Upper lobe of left lung (tissue), 6 donors: Measurements from ENCODE around the gene TMEM129. TPM values are rescaled to one million over a fixed set of nuclear protein-coding genes. Genes with fewer than 3 reads are reported as not detected.

Source experiments
- ATAC-seq, 2 donors: fragments of 200-7000 bp; cut with Tn5 transposase; one replicate each; pipeline ENCODE4 v1.9.1; 2022; ENCODE audit warnings: mild to moderate bottlenecking in 2 of 2, moderate library complexity in 2 of 2; ENCODE audit not compliant: low FRiP score in 2 of 2
- DNase-seq, 2 donors: peaks; one replicate each; pipeline ENCODE4 v3.0.0-alpha.2; 2019 to 2020
- H3K27ac ChIP-seq, 4 donors: fragments of 200-600 bp; sonication (generic); one replicate each; pipeline ENCODE4 v1.5.1; 2016 to 2019
- H3K27me3 ChIP-seq, 4 donors: fragments of 200-600 bp; sonication (generic); one replicate each; pipeline ENCODE4 v1.5.1; 2017 to 2019
- H3K36me3 ChIP-seq, 4 donors: fragments of 200-600 bp; sonication (generic); one replicate each; pipeline ENCODE4 v1.5.1; 2016 to 2019
- H3K4me1 ChIP-seq, 4 donors: fragments of 200-600 bp; sonication (generic); one replicate each; pipeline ENCODE4 v1.5.1; 2018 to 2019
- H3K4me3 ChIP-seq, 4 donors: fragments of 200-600 bp; sonication (generic); one replicate each; pipeline ENCODE4 v1.5.1; 2017 to 2019; ENCODE audit warnings: mild to moderate bottlenecking in 2 of 4, moderate library complexity in 1 of 4
- H3K9me3 ChIP-seq, 4 donors: fragments of 200-600 bp; sonication (generic); one replicate each; pipeline ENCODE4 v1.5.1; 2018 to 2019
- EP300 ChIP-seq, 4 donors: sonication (generic); formaldehyde crosslinking; IDR thresholded peaks; one replicate each; pipeline ENCODE4 v1.5.1; 2017; ENCODE audit warnings: antibody characterized with exemption in 4 of 4, control low read depth in 2 of 4
- POLR2A ChIP-seq, 4 donors: fragments of 450-650 bp; IDR thresholded peaks; one replicate each; pipeline ENCODE4 v1.5.1; 2016 to 2017; ENCODE audit warnings: antibody characterized with exemption in 4 of 4, mild to moderate bottlenecking in 2 of 4
- POLR2AphosphoS5 ChIP-seq, 2 donors: sonication (generic); formaldehyde crosslinking; IDR thresholded peaks; one replicate each; pipeline ENCODE4 v1.5.1; 2017; ENCODE audit warnings: antibody characterized with exemption in 2 of 2
- whole genome bisulfite sequencing, 2 donors: methylation state at CpG; one replicate each; pipeline ENCODE4 v1.1.5; 2017 to 2018; 5-methylcytosine and 5-hydroxymethylcytosine counted together
- total RNA-seq, 6 donors: library from RNA; depleted of rRNA in 4 of 6; stranded (reverse); fragments of >200 nt in 4 of 6; gene quantifications; one replicate each; pipeline versions ENCODE4 v1.1.0 to v1.2.1, GENCODE V29; 2016 to 2021
- TF ChIP-seq, protein P1 (sequence below), 6 experiments: fragments of 450-650 bp in 4 of 6; fragments of 200-600 bp in 2 of 6; sonication (generic) in 2 of 6; IDR thresholded peaks; one replicate each; pipeline ENCODE4 v1.5.1; 2016 to 2019; ENCODE audit warnings: antibody characterized with exemption in 6 of 6
- donor health status: DM: no; HTN: no; CAD: no; lungs with moderate emphysema.
- donor health status: DM: no; HTN: yes; CAD: no; lungs with severe emphysema.

Gene TMEM129
- total RNA-seq, 6 donors from 2014 or later: 38.9 to 99.1 (median 49.6) TPM

DNA sequence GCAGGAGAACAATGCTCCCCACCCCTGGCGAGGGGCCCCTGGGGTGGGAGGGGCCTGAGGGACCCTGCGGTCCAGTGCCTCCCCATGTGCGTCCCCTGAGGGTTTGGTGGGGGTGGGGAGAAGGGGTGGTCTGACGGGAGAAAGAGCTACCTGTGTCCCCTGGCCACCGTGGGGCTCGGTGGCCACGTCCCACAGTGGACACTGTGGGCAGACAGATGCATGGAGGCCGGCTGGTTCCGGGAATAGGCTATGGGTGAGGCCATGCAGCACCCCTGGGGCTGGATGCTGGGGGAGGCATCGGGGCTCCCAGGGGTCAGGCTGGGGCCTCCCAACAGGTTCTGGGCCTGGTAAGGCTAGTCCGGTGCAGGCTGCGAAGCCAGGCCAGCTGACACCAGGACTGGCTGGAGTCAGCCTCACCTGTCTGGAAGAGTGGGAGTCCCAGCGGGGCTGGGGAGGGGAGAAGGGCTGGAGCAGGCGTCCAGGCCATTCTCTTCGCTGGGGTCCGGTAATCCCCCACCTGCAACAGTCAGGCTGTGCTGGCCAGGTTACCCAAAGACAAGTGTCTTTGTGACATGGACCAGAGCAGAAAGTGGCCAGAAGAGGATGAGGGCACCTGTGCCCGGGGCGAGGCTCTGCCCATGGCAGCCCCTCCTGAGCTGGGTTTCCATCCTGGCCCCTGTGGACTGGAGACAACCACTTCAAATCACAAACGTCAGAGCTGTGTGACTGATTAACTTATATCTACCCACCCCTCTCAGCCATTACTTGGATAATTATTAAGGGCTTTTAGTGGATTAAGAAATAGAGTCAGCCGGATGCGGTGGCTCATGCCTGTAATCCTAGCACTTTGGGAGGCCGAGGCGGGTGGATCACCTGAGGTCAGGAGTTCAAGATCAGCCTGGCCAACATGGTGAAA lies 35.6 kb downstream of the TMEM129 start:
- ATAC-seq: peak in 1 of 2 donors; percentile 32

DNA sequence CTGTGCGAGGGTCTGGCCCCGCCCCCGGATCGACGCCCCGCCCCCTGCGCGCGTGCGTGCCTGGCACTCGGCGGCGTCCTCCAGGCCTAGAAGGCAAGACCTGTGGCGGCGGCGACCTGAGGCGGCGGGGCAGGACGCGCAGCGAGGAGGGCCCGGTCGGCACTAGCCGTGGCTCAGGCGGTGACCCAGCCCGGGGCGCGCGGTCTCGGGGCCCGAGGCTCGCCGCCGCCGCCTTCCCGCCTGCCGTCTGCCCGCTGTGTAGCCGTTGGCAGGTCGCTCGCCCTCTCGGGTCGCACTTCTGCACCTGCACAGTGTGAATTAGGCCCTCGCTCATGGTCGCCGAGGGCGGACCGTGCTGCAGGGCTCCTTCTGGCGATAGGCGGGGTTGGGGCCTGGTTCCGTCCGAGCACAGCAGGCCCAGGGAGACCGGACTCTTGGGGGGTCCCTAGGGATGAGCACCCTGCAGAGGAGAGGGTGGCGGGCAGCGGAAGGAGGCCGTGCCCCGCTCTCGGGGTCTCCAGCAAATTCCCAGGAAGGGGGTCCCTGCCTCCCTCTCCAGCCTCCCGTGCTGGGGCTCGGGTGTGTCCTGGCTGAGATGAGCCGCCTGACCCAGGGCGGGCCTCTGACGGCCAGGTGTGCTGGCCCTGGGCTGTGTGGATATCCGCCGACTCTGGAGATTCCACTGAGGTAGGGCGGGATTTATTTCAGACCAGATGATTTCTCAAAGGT lies 36.5 kb downstream of the TMEM129 start:
- Histone ChIP-seq H3K4me1 (peaks cover 4 to 24% (median 11%) of the 10 kb centered on the region in 4 donors), H3K36me3 (no peaks in the 10 kb centered on the region), H3K4me3 (peak overlapping the region in 3 of 4 donors; percentile 74 to 86 (median 82)), H3K27me3 (no peaks in the 10 kb centered on the region), H3K9me3 (no peaks in the 10 kb centered on the region), H3K27ac (peak overlapping the region; percentile 14 to 66 (median 45))
- TF ChIP-seq EP300 (IDR thresholded peaks at IDR 0.05) (no peak), POLR2AphosphoS5 (IDR thresholded peaks at IDR 0.05) (no peak), POLR2A (IDR thresholded peaks at IDR 0.05) (no peak)
- TF ChIP-seq, protein P1, sequence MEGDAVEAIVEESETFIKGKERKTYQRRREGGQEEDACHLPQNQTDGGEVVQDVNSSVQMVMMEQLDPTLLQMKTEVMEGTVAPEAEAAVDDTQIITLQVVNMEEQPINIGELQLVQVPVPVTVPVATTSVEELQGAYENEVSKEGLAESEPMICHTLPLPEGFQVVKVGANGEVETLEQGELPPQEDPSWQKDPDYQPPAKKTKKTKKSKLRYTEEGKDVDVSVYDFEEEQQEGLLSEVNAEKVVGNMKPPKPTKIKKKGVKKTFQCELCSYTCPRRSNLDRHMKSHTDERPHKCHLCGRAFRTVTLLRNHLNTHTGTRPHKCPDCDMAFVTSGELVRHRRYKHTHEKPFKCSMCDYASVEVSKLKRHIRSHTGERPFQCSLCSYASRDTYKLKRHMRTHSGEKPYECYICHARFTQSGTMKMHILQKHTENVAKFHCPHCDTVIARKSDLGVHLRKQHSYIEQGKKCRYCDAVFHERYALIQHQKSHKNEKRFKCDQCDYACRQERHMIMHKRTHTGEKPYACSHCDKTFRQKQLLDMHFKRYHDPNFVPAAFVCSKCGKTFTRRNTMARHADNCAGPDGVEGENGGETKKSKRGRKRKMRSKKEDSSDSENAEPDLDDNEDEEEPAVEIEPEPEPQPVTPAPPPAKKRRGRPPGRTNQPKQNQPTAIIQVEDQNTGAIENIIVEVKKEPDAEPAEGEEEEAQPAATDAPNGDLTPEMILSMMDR (IDR thresholded peaks at IDR 0.05): no peak
- peak in 1 of 2 donors; percentile 100 for DNase-seq
- WGBS, 2 donors: 50 to 54% methylated on average over 25 to 33 of the region's 66 CpGs
- ATAC-seq: peak in 1 of 2 donors; percentile 3

More for the DNA sequence above, 35.6 kb downstream of the TMEM129 start:
- TF ChIP-seq POLR2A (IDR thresholded peaks at IDR 0.05): no peak
- no peak for TF ChIP-seq EP300 (IDR thresholded peaks at IDR 0.05)
- TF ChIP-seq, protein P1 (IDR thresholded peaks at IDR 0.05): no peak
- no peak for TF ChIP-seq POLR2AphosphoS5 (IDR thresholded peaks at IDR 0.05)
- peak overlapping the region in 1 of 4 donors; percentile 86 for H3K4me3 ChIP-seq
- peaks cover 4 to 24% (median 11%) of the 10 kb centered on the region in 4 donors for H3K4me1 ChIP-seq
- H3K9me3 ChIP-seq: no peaks in the 10 kb centered on the region
- H3K27ac ChIP-seq: peak overlapping the region in 3 of 4 donors; percentile 14 to 66 (median 30)
- H3K27me3 ChIP-seq: no peaks in the 10 kb centered on the region
- peak in 1 of 2 donors; percentile 50 for DNase-seq
- peaks cover 0 to 3% (median 2%) of the 10 kb centered on the region in 4 donors for H3K36me3 ChIP-seq
- WGBS, 2 donors: 75 to 80% methylated on average over 12 to 23 of the region's 23 CpGs

DNA sequence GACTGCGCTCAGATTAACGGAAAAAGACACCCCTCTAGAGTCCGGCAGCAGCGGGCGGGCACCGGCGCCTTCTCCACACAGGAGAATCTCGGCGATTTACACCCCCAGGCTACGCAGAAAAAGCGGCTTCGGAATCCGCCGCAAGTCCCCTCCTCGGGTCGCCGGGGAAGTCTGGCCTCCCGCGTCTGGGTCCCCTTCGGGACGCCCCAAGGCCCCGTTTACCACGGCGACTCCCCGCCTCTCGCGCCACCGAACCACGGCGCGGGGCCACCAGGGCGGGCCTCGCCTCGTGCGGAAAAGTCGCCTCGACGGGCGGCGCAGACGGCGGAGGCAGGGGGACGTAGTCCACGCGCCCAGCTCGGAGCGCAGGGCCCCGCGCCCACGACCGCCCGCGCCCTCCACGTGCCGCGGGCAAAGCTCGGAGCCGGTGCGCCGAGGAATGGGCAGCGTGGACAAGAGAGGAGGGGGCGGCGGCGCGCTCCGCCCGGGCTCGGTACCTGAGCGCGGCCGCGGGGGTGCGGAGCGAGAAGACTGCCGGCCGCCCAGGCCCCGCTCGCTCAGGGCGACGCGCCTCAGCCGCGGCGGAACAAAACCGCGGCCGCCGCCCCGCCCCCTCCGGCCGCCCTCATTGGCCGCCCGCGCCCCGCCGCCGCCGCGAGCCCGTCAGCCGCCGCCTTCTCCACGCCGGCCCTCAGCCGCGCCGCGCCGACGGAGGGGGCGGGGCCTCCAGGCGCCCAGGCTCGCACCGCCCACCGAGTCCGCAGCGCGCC lies 37.2 kb downstream of the TMEM129 start, which contains the start of gene FAM53A:
Gene FAM53A, minus strand, starts transcription at position 578 of the 770 bp plus-strand sequence. CDS start 15,572 bp downstream, outside the sequence.
- Histone ChIP-seq H3K4me3 (peak within 1 kb of the TSS; percentile 57 to 86 (median 78)), H3K36me3 (no peaks in the 10 kb centered on the region), H3K27me3 (no peaks in the 10 kb centered on the region), H3K27ac (peak within 1 kb of the TSS; percentile 68 to 80 (median 76)), H3K9me3 (no peaks in the 10 kb centered on the region), H3K4me1 (peaks cover 4 to 24% (median 11%) of the 10 kb centered on the region in 4 donors)
- 0 to 8% methylated on average over 7 of the region's 118 CpGs for WGBS, 2 donors
- TF ChIP-seq POLR2A (IDR thresholded peaks at IDR 0.05) (peak in 1 of 4 donors; percentile 52), POLR2AphosphoS5 (IDR thresholded peaks at IDR 0.05) (no peak)
- TF ChIP-seq, protein P1 (IDR thresholded peaks at IDR 0.05): peak in 4 of 6 experiments; percentile 25 to 51 (median 36)
- ATAC-seq (peak; percentile 95 to 97), DNase-seq (peak in 1 of 2 donors; percentile 95)

DNA sequence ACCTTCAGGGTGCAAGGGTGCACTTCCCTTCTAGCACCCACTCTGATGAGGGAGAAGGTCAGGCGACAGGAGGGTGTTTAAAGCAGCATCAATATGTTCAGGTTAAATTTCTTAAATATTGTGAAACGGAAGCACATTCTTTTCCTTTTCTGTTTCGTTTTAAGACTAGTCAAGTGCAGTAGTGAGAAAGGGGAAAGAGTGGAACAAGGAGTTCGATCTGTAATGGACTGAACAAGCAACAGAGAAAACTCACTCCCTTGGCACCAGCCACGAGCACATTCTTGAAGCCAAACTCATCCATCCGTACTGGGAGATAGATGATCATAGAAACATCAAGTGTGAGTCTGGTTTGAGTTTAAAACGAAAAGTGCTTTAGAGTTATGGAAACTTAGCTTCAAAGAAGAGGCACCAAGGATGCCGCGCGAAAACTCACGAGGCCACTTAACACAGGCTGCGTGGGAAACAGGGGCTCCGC lies 37.8 kb downstream of the TMEM129 start:
- H3K4me1 ChIP-seq: peaks cover 4 to 24% (median 11%) of the 10 kb centered on the region in 4 donors
- H3K4me3 ChIP-seq: peak overlapping the region; percentile 57 to 86 (median 78)
- H3K36me3 ChIP-seq: no peaks in the 10 kb centered on the region
- peak overlapping the region; percentile 68 to 80 (median 76) for H3K27ac ChIP-seq
- DNase-seq (no peak), ATAC-seq (peak in 1 of 2 donors; percentile 50)
- no peaks in the 10 kb centered on the region for H3K27me3 ChIP-seq
- 7% methylated on average over 13 of the region's 13 CpGs for WGBS, 2 donors
- H3K9me3 ChIP-seq: no peaks in the 10 kb centered on the region
- TF ChIP-seq POLR2A (IDR thresholded peaks at IDR 0.05): no peak
- no peak for TF ChIP-seq EP300 (IDR thresholded peaks at IDR 0.05)
- no peak for TF ChIP-seq POLR2AphosphoS5 (IDR thresholded peaks at IDR 0.05)
- TF ChIP-seq, protein P1 (IDR thresholded peaks at IDR 0.05): no peak
